ENCODE measurements around the gene SOD2.
"Not testable (repeated sequence)": the region's sequence is repeated elsewhere in the genome, so short reads cannot be mapped to it uniquely, and the experiment has no call there.

Gene SOD2

GRCh38 chr6:159693128-159693893 lies at the start of gene SOD2:
Gene SOD2, minus strand, starts transcription at chr6:159693241. Its CDS starts 74 bp downstream, at chr6:159693167.
- peak; percentile 67 to 68 for DNase-seq (ENCODE audit: extremely low read depth in 1 of 2, low read depth in 1 of 2)

- no peak for DNase-seq (ENCODE audit: extremely low read depth in 1 of 2, low read depth in 1 of 2)
Observed at GRCh38 chr6:159742165-159742564, 49.1 kb upstream of the SOD2 start.

- DNase-seq (ENCODE audit: extremely low read depth in 1 of 2, low read depth in 1 of 2) = no peak
Observed at GRCh38 chr6:159739341-159739740, 46.3 kb upstream of the SOD2 start.

GRCh38 chr6:159736908-159737307 lies 43.9 kb upstream of the SOD2 start:
- no peak for DNase-seq (ENCODE audit: extremely low read depth in 1 of 2, low read depth in 1 of 2)

- not testable (repeated sequence) for DNase-seq (ENCODE audit: extremely low read depth in 1 of 2, low read depth in 1 of 2)
Observed at GRCh38 chr6:159733395-159733794, 40.4 kb upstream of the SOD2 start.

- not testable (repeated sequence) for DNase-seq (ENCODE audit: extremely low read depth in 1 of 2, low read depth in 1 of 2)
Observed at GRCh38 chr6:159732550-159732949, 39.5 kb upstream of the SOD2 start.

- no peak for DNase-seq (ENCODE audit: extremely low read depth in 1 of 2, low read depth in 1 of 2)
Observed at GRCh38 chr6:159730332-159730676, 37.3 kb upstream of the SOD2 start.

GRCh38 chr6:159729598-159730331 lies 36.7 kb upstream of the SOD2 start:
- no peak for DNase-seq (ENCODE audit: extremely low read depth in 1 of 2, low read depth in 1 of 2)

- no peak for DNase-seq (ENCODE audit: extremely low read depth in 1 of 2, low read depth in 1 of 2)
Observed at GRCh38 chr6:159728531-159728964, 35.5 kb upstream of the SOD2 start.

GRCh38 chr6:159727717-159728445 lies 34.8 kb upstream of the SOD2 start:
- no peak for DNase-seq (ENCODE audit: extremely low read depth in 1 of 2, low read depth in 1 of 2)

- peak; percentile 92 to 95 for DNase-seq (ENCODE audit: extremely low read depth in 1 of 2, low read depth in 1 of 2)
Observed at GRCh38 chr6:159726918-159727716, 34.1 kb upstream of the SOD2 start, which contains the start of gene WTAP. Gene WTAP, plus strand, starts transcription at chr6:159727506. Its CDS starts 8,760 bp downstream, at chr6:159736266.

GRCh38 chr6:159726255-159726917 lies 33.3 kb upstream of the SOD2 start:
- no peak for DNase-seq (ENCODE audit: extremely low read depth in 1 of 2, low read depth in 1 of 2)

GRCh38 chr6:159725208-159725607 lies 32.2 kb upstream of the SOD2 start:
- DNase-seq (ENCODE audit: extremely low read depth in 1 of 2, low read depth in 1 of 2) = not testable (repeated sequence)

GRCh38 chr6:159724778-159725177 lies 31.7 kb upstream of the SOD2 start:
- no peak for DNase-seq (ENCODE audit: extremely low read depth in 1 of 2, low read depth in 1 of 2)

- DNase-seq (ENCODE audit: extremely low read depth in 1 of 2, low read depth in 1 of 2) = no peak
Observed at GRCh38 chr6:159723259-159723658, 30.2 kb upstream of the SOD2 start.

GRCh38 chr6:159722655-159723054 lies 29.6 kb upstream of the SOD2 start:
- DNase-seq (ENCODE audit: extremely low read depth in 1 of 2, low read depth in 1 of 2) = no peak

GRCh38 chr6:159721981-159722380 lies 28.9 kb upstream of the SOD2 start:
- not testable (repeated sequence) for DNase-seq (ENCODE audit: extremely low read depth in 1 of 2, low read depth in 1 of 2)

GRCh38 chr6:159720708-159721107 lies 27.7 kb upstream of the SOD2 start:
- no peak for DNase-seq (ENCODE audit: extremely low read depth in 1 of 2, low read depth in 1 of 2)

- DNase-seq (ENCODE audit: extremely low read depth in 1 of 2, low read depth in 1 of 2) = no peak
Observed at GRCh38 chr6:159719287-159719686, 26.2 kb upstream of the SOD2 start.

GRCh38 chr6:159718634-159719033 lies 25.6 kb upstream of the SOD2 start:
- DNase-seq (ENCODE audit: extremely low read depth in 1 of 2, low read depth in 1 of 2) = no peak
